ENCODE results near the gene PGGHG.
"Not testable (repeated sequence)": the region's sequence is repeated elsewhere in the genome, so short reads cannot be mapped to it uniquely, and the experiment has no call there.

Gene PGGHG

GRCh38 chr11:308740-309665 lies 20.1 kb downstream of the PGGHG start:
- Mint-ChIP-seq H3K4me1 (ENCODE audit: low read depth) (peaks cover 62% of the 10 kb centered on the region), H3K4me3 (peak overlapping the region; percentile 91), H3K27ac (peak overlapping the region; percentile 96), H3K36me3 (ENCODE audit: low read depth) (peaks cover 29% of the 10 kb centered on the region)
- peak; percentile 58 for DNase-seq
- H3K9me3 Mint-ChIP-seq, H3K27me3 Mint-ChIP-seq: not testable (repeated sequence)

GRCh38 chr11:309979-310572 lies 21.1 kb downstream of the PGGHG start:
- Mint-ChIP-seq H3K4me3 (peak overlapping the region; percentile 91), H3K36me3 (ENCODE audit: low read depth) (peaks cover 39% of the 10 kb centered on the region), H3K4me1 (ENCODE audit: low read depth) (peaks cover 57% of the 10 kb centered on the region), H3K27ac (peak overlapping the region; percentile 96)
- H3K27me3 Mint-ChIP-seq, DNase-seq, H3K9me3 Mint-ChIP-seq: not testable (repeated sequence)

DNA sequence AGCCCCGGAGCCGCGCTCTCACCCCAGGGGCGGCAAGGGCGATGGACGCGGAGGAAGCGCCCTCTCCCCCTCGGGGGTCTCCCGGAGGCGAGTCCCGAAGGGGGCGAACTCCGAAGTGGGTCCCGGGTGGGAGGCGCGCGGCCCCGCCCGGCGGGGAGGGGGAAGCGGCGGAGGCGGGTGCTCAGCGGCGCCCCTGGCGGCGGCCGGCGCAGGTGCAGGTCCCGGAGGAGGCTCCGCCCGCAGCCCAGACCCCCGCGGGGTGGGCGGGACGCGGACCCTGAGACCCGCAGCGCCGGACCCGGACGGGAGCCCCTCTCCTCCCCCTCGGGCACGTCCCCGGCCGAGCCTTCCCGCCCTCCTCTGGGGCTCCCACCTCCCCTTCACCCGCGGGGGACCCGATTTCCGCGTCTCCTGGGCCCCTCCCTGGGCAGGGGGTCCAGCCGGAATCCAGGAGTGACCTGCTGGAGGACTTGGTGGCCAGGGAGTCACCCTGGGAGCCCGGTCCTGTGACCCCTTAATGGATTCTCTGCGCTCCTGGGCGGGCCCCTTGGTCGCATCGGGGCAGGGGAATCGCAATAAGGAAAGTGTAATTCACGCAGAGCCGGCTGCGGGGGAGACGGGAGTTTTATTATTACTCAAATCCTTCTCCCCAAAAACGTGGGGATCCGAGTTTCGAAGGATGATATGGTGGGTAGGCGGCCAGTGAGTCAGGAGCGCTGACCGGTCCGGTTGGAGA lies 22.3 kb downstream of the PGGHG start:
- peak overlapping the region; percentile 98 for H3K27ac Mint-ChIP-seq
- peak overlapping the region; percentile 95 for H3K4me3 Mint-ChIP-seq
- H3K36me3 Mint-ChIP-seq (ENCODE audit: low read depth) = peaks cover 46% of the 10 kb centered on the region
- not testable (repeated sequence) for DNase-seq, H3K9me3 Mint-ChIP-seq, H3K27me3 Mint-ChIP-seq
- H3K4me1 Mint-ChIP-seq (ENCODE audit: low read depth) = peaks cover 48% of the 10 kb centered on the region

GRCh38 chr11:312092-312816 lies 23.3 kb downstream of the PGGHG start:
- no peaks in the 10 kb centered on the region for H3K9me3 Mint-ChIP-seq
- peak overlapping the region; percentile 98 for H3K27ac Mint-ChIP-seq
- no peaks in the 10 kb centered on the region for H3K27me3 Mint-ChIP-seq
- peaks cover 56% of the 10 kb centered on the region for H3K36me3 Mint-ChIP-seq (ENCODE audit: low read depth)
- peaks cover 48% of the 10 kb centered on the region for H3K4me1 Mint-ChIP-seq (ENCODE audit: low read depth)
- peak overlapping the region; percentile 95 for H3K4me3 Mint-ChIP-seq
- peak; percentile 64 for DNase-seq

GRCh38 chr11:313304-313786 lies 24.4 kb downstream of the PGGHG start:
- peaks cover 58% of the 10 kb centered on the region for H3K36me3 Mint-ChIP-seq (ENCODE audit: low read depth)

DNA sequence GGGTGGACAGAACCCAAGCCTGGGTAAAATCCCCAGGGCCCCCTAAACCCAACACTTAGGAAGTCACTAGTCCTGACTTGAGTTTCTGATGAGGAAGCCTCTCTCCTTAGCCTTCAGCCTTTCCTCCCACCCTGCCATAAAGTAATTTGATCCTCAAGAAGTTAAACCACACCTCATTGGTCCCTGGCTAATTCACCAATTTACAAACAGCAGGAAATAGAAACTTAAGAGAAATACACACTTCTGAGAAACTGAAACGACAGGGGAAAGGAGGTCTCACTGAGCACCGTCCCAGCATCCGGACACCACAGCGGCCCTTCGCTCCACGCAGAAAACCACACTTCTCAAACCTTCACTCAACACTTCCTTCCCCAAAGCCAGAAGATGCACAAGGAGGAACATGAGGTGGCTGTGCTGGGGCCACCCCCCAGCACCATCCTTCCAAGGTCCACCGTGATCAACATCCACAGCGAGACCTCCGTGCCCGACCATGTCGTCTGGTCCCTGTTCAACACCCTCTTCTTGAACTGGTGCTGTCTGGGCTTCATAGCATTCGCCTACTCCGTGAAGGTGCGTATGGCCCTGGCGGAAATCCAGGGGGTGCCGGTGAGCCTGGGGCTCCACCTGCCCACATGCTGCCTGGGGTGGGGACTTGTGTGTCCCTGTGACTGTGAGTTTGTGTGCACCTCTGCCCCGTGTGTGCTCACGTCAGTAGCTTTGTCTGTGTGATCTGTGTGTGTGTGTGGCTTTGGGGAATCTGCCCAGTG lies 25.0 kb downstream of the PGGHG start, which contains the start of gene IFITM1:
TSS of gene IFITM1 (plus strand) at position 254 of the 767 bp plus-strand sequence. CDS start at position 385, 131 bp downstream.
- Mint-ChIP-seq H3K36me3 (ENCODE audit: low read depth) (peaks cover 51% of the 10 kb centered on the region), H3K9me3 (no peaks in the 10 kb centered on the region), H3K27me3 (no peaks in the 10 kb centered on the region), H3K4me1 (ENCODE audit: low read depth) (peaks cover 47% of the 10 kb centered on the region), H3K4me3 (peak within 1 kb of the TSS; percentile 95), H3K27ac (peak within 1 kb of the TSS; percentile 98)
- DNase-seq = peak; percentile 79

More at GRCh38 chr11:313304-313786, 24.4 kb downstream of the PGGHG start:
- no peaks in the 10 kb centered on the region for H3K9me3 Mint-ChIP-seq
- H3K4me1 Mint-ChIP-seq (ENCODE audit: low read depth) = peaks cover 48% of the 10 kb centered on the region
- H3K4me3 Mint-ChIP-seq = peak overlapping the region; percentile 95
- peak; percentile 60 for DNase-seq
- peak overlapping the region; percentile 98 for H3K27ac Mint-ChIP-seq
- H3K27me3 Mint-ChIP-seq = no peaks in the 10 kb centered on the region

DNA sequence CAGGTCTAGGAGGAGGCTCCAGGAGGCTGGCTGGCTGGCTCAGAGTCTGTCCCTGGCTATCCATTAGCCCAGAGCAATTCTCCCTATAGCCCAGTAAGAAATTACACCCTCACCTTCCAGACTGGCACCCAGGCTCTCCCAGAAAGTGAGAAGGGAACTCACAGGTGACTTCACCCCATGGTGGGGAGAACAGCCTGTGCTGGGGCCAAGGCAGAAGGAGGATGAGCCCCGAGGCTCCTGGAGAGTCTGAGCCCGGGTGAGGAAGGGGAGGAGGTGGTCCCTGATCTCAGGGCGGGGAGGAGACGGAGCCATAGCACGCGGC lies 25.6 kb downstream of the PGGHG start:
- peak overlapping the region; percentile 98 for H3K27ac Mint-ChIP-seq
- H3K4me1 Mint-ChIP-seq (ENCODE audit: low read depth) = peaks cover 45% of the 10 kb centered on the region
- H3K27me3 Mint-ChIP-seq, H3K9me3 Mint-ChIP-seq: not testable (repeated sequence)
- peak overlapping the region; percentile 95 for H3K4me3 Mint-ChIP-seq
- H3K36me3 Mint-ChIP-seq (ENCODE audit: low read depth) = peaks cover 48% of the 10 kb centered on the region
- peak; percentile 62 for DNase-seq

DNA sequence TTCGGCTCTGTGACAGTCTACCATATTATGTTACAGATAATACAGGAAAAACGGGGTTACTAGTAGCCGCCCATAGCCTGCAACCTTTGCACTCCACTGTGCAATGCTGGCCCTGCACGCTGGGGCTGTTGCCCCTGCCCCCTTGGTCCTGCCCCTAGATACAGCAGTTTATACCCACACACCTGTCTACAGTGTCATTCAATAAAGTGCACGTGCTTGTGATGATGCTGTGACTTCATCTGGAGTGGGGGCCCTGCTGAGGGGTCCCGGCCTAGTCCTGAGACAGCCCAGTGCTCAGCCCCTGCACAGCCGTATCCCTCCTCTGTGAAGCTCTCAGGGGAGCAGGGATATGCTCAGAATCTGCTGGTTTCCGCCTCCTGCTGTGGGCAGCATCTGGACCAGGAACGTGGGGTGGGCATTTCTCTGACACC lies 26.1 kb downstream of the PGGHG start:
- peaks cover 46% of the 10 kb centered on the region for H3K36me3 Mint-ChIP-seq (ENCODE audit: low read depth)
- H3K9me3 Mint-ChIP-seq = no peaks in the 10 kb centered on the region
- H3K4me3 Mint-ChIP-seq = peak overlapping the region; percentile 95
- no peaks in the 10 kb centered on the region for H3K27me3 Mint-ChIP-seq
- H3K4me1 Mint-ChIP-seq (ENCODE audit: low read depth) = peaks cover 46% of the 10 kb centered on the region
- peak; percentile 62 for DNase-seq
- peak overlapping the region; percentile 98 for H3K27ac Mint-ChIP-seq

- DNase-seq = no peak
- Mint-ChIP-seq H3K27me3 (no peaks in the 10 kb centered on the region), H3K9me3 (no peaks in the 10 kb centered on the region), H3K4me1 (ENCODE audit: low read depth) (peaks cover 51% of the 10 kb centered on the region), H3K27ac (peak overlapping the region; percentile 98), H3K36me3 (ENCODE audit: low read depth) (peaks cover 51% of the 10 kb centered on the region), H3K4me3 (peak overlapping the region; percentile 95)
Measured at GRCh38 chr11:315516-315994, 26.6 kb downstream of the PGGHG start.

- no peaks in the 10 kb centered on the region for H3K27me3 Mint-ChIP-seq
- peak overlapping the region; percentile 95 for H3K27ac Mint-ChIP-seq
- H3K9me3 Mint-ChIP-seq = no peaks in the 10 kb centered on the region
- DNase-seq = peak; percentile 64
- H3K36me3 Mint-ChIP-seq (ENCODE audit: low read depth) = peaks cover 51% of the 10 kb centered on the region
- peak overlapping the region; percentile 95 for H3K4me3 Mint-ChIP-seq
- H3K4me1 Mint-ChIP-seq (ENCODE audit: low read depth) = peaks cover 56% of the 10 kb centered on the region
Measured at GRCh38 chr11:316031-316701, 27.2 kb downstream of the PGGHG start.

GRCh38 chr11:316891-317301 lies 28.0 kb downstream of the PGGHG start:
- DNase-seq = no peak
- peak overlapping the region; percentile 95 for H3K4me3 Mint-ChIP-seq
- peaks cover 51% of the 10 kb centered on the region for H3K36me3 Mint-ChIP-seq (ENCODE audit: low read depth)
- no peaks in the 10 kb centered on the region for H3K9me3 Mint-ChIP-seq
- H3K27me3 Mint-ChIP-seq = no peaks in the 10 kb centered on the region
- peak overlapping the region; percentile 95 for H3K27ac Mint-ChIP-seq
- peaks cover 52% of the 10 kb centered on the region for H3K4me1 Mint-ChIP-seq (ENCODE audit: low read depth)

DNA sequence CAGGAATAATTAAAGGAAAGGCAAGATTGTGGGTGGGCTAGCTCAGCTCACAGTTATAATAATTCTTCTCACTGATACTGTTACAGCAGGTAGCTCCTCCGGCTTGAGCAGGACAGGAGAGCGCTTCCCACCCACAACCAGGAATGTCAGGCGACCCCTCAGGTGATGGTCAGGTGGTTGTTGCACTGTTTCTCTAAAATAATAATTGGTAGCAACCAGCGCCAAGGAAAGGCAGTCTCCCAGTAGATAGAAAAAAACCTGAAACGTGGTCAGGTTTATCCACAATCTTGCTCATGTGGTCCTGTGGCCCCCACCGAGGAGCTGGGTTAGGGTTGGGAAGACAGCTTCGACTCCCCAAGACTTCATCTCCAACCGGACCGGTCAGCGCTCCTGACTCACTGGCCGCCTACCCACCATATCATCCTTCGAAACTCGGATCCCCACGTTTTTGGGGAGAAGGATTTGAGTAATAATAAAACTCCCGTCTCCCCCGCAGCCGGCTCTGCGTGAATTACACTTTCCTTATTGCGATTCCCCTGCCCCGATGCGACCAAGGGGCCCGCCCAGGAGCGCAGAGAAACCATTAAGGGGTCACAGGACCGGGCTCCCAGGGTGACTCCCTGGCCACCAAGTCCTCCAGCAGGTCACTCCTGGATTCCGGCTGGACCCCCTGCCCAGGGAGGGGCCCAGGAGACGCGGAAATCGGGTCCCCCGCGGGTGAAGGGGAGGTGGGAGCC lies 28.9 kb downstream of the PGGHG start:
- not testable (repeated sequence) for H3K27me3 Mint-ChIP-seq

More for the DNA sequence above, 28.9 kb downstream of the PGGHG start:
- H3K27ac Mint-ChIP-seq = peak overlapping the region; percentile 95
- DNase-seq = peak; percentile 62
- H3K4me3 Mint-ChIP-seq = peak overlapping the region; percentile 95
- H3K36me3 Mint-ChIP-seq (ENCODE audit: low read depth) = peaks cover 51% of the 10 kb centered on the region
- H3K9me3 Mint-ChIP-seq = not testable (repeated sequence)
- peaks cover 44% of the 10 kb centered on the region for H3K4me1 Mint-ChIP-seq (ENCODE audit: low read depth)

Measured in activated T-cell treated with anti-CD3 and anti-CD28 coated beads, Interleukin-2, amount 50 U/mL, for 24 hours (primary cell).